LoVo (cell line): ENCODE measurements around the gene ADARB1.
"Not testable (repeated sequence)": the region's sequence is repeated elsewhere in the genome, so short reads cannot be mapped to it uniquely, and the experiment has no call there.

Experiments used
- DNase-seq: peaks from one replicate; pipeline ENCODE4 v3.0.0-alpha.2; 2016; ENCODE audit warnings: low spot score

Gene ADARB1

GRCh38 chr21:45136500-45136899 is 62.1 kb downstream of the ADARB1 start:
- no peak for DNase-seq

- DNase-seq = peak; percentile 74
These were observed 62.7 kb downstream of the ADARB1 start for GRCh38 chr21:45136927-45137611.

GRCh38 chr21:45137612-45137937 is 63.2 kb downstream of the ADARB1 start:
- DNase-seq = no peak

GRCh38 chr21:45138199-45139002 is 64.0 kb downstream of the ADARB1 start:
- peak; percentile 55 for DNase-seq

- DNase-seq = not testable (repeated sequence)
These were observed 64.6 kb downstream of the ADARB1 start for GRCh38 chr21:45139003-45139360.

GRCh38 chr21:45139473-45139872 is 65.1 kb downstream of the ADARB1 start:
- DNase-seq = no peak

GRCh38 chr21:45140346-45140940 is 66.1 kb downstream of the ADARB1 start:
- peak; percentile 58 for DNase-seq

- not testable (repeated sequence) for DNase-seq
These were observed 66.6 kb downstream of the ADARB1 start for GRCh38 chr21:45140944-45141343.

GRCh38 chr21:45141507-45141906 is 67.1 kb downstream of the ADARB1 start:
- DNase-seq = no peak

- no peak for DNase-seq
These were observed 68.3 kb downstream of the ADARB1 start for GRCh38 chr21:45142469-45143308.

GRCh38 chr21:45143855-45144254 is 69.5 kb downstream of the ADARB1 start:
- no peak for DNase-seq

- no peak for DNase-seq
These were observed 70.8 kb downstream of the ADARB1 start for GRCh38 chr21:45145146-45145545.

- DNase-seq = not testable (repeated sequence)
These were observed 71.5 kb downstream of the ADARB1 start for GRCh38 chr21:45145846-45146245.

- no peak for DNase-seq
These were observed 71.9 kb downstream of the ADARB1 start for GRCh38 chr21:45146306-45146705.

GRCh38 chr21:45146801-45147200 is 72.4 kb downstream of the ADARB1 start:
- no peak for DNase-seq

GRCh38 chr21:45147473-45148315 is 73.3 kb downstream of the ADARB1 start:
- no peak for DNase-seq

GRCh38 chr21:45148316-45148990 is 74.1 kb downstream of the ADARB1 start:
- DNase-seq = no peak

- no peak for DNase-seq
These were observed 74.6 kb downstream of the ADARB1 start for GRCh38 chr21:45149021-45149420.

GRCh38 chr21:45150638-45151131 is 76.3 kb downstream of the ADARB1 start:
- no peak for DNase-seq

GRCh38 chr21:45151445-45152160 is 77.2 kb downstream of the ADARB1 start:
- DNase-seq = no peak
